Activated CD8-positive, alpha-beta T cell treated with anti-CD3 and anti-CD28 coated beads for 36 hours (primary cell): ENCODE results near the gene SLC12A1. TPM values are rescaled to one million over a fixed set of nuclear protein-coding genes. Genes with fewer than 3 reads are reported as not detected.
"Not testable (repeated sequence)": the region's sequence is repeated elsewhere in the genome, so short reads cannot be mapped to it uniquely, and the experiment has no call there.

Source experiments
- ATAC-seq: fragments of 200-7000 bp; cut with Tn5 transposase; one replicate; pipeline ENCODE4 v1.10.0; 2021; ENCODE audit warnings: mild to moderate bottlenecking, moderate library complexity
- CTCF ChIA-PET: fragments of 350-600 bp; sonication (Branson Sonifier 250); formaldehyde crosslinking; loops from one replicate; lab custom pipeline; 2021; ENCODE audit warnings: antibody characterized with exemption; lab: Charles Lee
- POLR2A ChIA-PET: fragments of 350-600 bp; sonication (Branson Sonifier 250); formaldehyde crosslinking; loops from one replicate; lab custom pipeline; 2021; ENCODE audit warnings: antibody characterized with exemption; lab: Charles Lee
- DNase-seq: peaks from one replicate; pipeline ENCODE4 v3.0.0-alpha.2; 2020
- H3K27ac Mint-ChIP-seq: one replicate; pipeline ENCODE4 v1.8.0; 2021; ENCODE audit warnings: mild to moderate bottlenecking, mixed read lengths
- H3K27me3 Mint-ChIP-seq: one replicate; pipeline ENCODE4 v1.8.0; 2021; ENCODE audit warnings: mixed read lengths
- H3K36me3 Mint-ChIP-seq: one replicate; pipeline ENCODE4 v1.8.0; 2021; ENCODE audit warnings: low read depth, mixed read lengths
- H3K4me1 Mint-ChIP-seq: one replicate; pipeline ENCODE4 v1.8.0; 2021; ENCODE audit warnings: low read depth, mixed read lengths
- H3K4me3 Mint-ChIP-seq: one replicate; pipeline ENCODE4 v1.8.0; 2021; ENCODE audit warnings: mild to moderate bottlenecking, moderate library complexity, mixed read lengths
- H3K9me3 Mint-ChIP-seq: one replicate; pipeline ENCODE4 v1.8.0; 2021; ENCODE audit warnings: mixed read lengths
- intact Hi-C: fragments of 100-400 bp; cut with micrococcal nuclease; formaldehyde crosslinking; loops from one replicate; pipeline ENCODE4 v1.10.0; 2022
- total RNA-seq, 2 experiments: library from RNA; stranded (reverse); gene quantifications; one replicate each; pipeline ENCODE4 v1.2.3, GENCODE V29; 2021
- TF ChIP-seq, protein P1 (sequence below): fragments of 200-600 bp; IDR thresholded peaks from one replicate; pipeline ENCODE4 v1.8.0; 2022; ENCODE audit warnings: antibody characterized with exemption, mild to moderate bottlenecking

The SLC12A1 gene
- total RNA-seq, 2 experiments from 2014 or later: not detected

GRCh38 chr15:48317221-48317620 is 111.1 kb downstream of the SLC12A1 start:
- Mint-ChIP-seq H3K27ac (no peak overlapping the region), H3K9me3 (no peaks in the 10 kb centered on the region), H3K4me3 (no peak overlapping the region), H3K27me3 (peaks cover 1% of the 10 kb centered on the region), H3K4me1 (no peaks in the 10 kb centered on the region), H3K36me3 (no peaks in the 10 kb centered on the region)
- TF ChIP-seq, protein P1, sequence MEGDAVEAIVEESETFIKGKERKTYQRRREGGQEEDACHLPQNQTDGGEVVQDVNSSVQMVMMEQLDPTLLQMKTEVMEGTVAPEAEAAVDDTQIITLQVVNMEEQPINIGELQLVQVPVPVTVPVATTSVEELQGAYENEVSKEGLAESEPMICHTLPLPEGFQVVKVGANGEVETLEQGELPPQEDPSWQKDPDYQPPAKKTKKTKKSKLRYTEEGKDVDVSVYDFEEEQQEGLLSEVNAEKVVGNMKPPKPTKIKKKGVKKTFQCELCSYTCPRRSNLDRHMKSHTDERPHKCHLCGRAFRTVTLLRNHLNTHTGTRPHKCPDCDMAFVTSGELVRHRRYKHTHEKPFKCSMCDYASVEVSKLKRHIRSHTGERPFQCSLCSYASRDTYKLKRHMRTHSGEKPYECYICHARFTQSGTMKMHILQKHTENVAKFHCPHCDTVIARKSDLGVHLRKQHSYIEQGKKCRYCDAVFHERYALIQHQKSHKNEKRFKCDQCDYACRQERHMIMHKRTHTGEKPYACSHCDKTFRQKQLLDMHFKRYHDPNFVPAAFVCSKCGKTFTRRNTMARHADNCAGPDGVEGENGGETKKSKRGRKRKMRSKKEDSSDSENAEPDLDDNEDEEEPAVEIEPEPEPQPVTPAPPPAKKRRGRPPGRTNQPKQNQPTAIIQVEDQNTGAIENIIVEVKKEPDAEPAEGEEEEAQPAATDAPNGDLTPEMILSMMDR: no peak
- intact Hi-C loops: no loop called here
- DNase-seq: no peak
- ChIA-PET CTCF (interaction anchor here (1.4 kb wide), 1 partner anchor 35 kb away, joined by 3 read pairs; no protein-coding TSS in a partner anchor), POLR2A (interaction anchor here (1.2 kb wide), 1 partner anchor 15 kb away, joined by 3 read pairs; no protein-coding TSS in a partner anchor)
- ATAC-seq: no peak

- CTCF ChIA-PET: interaction anchor here (1.4 kb wide), 1 partner anchor 34 kb away, joined by 3 read pairs; no protein-coding TSS in a partner anchor
- TF ChIP-seq, protein P1: no peak
- H3K4me1 Mint-ChIP-seq: no peaks in the 10 kb centered on the region
- no peak overlapping the region for H3K4me3 Mint-ChIP-seq
- POLR2A ChIA-PET: interaction anchor here (1.2 kb wide), 1 partner anchor 15 kb away, joined by 3 read pairs; no protein-coding TSS in a partner anchor
- no peaks in the 10 kb centered on the region for H3K9me3 Mint-ChIP-seq
- ATAC-seq (no peak), DNase-seq (no peak)
- intact Hi-C loops: no loop called here
- H3K27ac Mint-ChIP-seq: no peak overlapping the region
- H3K27me3 Mint-ChIP-seq: peaks cover 1% of the 10 kb centered on the region
- no peaks in the 10 kb centered on the region for H3K36me3 Mint-ChIP-seq
Measured at GRCh38 chr15:48318131-48318530, 112.0 kb downstream of the SLC12A1 start.

GRCh38 chr15:48323294-48323693 is 117.2 kb downstream of the SLC12A1 start:
- H3K4me1 Mint-ChIP-seq: peaks cover 3% of the 10 kb centered on the region
- TF ChIP-seq, protein P1: no peak
- no peaks in the 10 kb centered on the region for H3K9me3 Mint-ChIP-seq
- POLR2A ChIA-PET: no interaction called here
- H3K4me3 Mint-ChIP-seq: no peak overlapping the region
- DNase-seq (no peak), ATAC-seq (no peak)
- peaks cover 6% of the 10 kb centered on the region for H3K36me3 Mint-ChIP-seq
- intact Hi-C loops: no loop called here
- H3K27ac Mint-ChIP-seq: no peak overlapping the region
- no peaks in the 10 kb centered on the region for H3K27me3 Mint-ChIP-seq
- CTCF ChIA-PET: interaction anchor here (1.0 kb wide), 1 partner anchor 29 kb away, joined by 3 read pairs; no protein-coding TSS in a partner anchor

DNA sequence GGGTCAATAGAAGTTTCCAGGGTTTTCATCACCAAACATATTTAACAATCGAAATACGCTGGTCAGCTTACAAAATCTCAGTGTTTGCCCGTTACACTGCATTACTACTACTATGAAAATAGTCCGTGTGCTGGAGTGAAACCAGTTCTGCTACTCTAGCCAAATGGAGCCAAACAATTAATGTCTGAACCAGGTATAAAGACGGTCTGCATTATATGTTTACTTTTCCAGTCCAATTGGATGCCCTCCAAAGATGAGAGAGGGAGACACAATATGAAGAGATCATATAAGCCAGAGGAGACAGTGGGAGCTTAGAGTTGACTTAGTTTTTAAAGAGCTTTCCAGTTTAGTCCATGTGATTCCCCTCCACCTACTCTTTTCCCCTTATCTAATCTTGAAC is 118.8 kb downstream of the SLC12A1 start:
- Mint-ChIP-seq H3K27ac (no peak overlapping the region), H3K4me3 (no peak overlapping the region), H3K9me3 (no peaks in the 10 kb centered on the region), H3K36me3 (peaks cover 13% of the 10 kb centered on the region), H3K4me1 (peaks cover 6% of the 10 kb centered on the region), H3K27me3 (no peaks in the 10 kb centered on the region)
- ATAC-seq: no peak
- ChIA-PET POLR2A (no interaction called here), CTCF (no interaction called here)
- intact Hi-C loops: no loop called here
- TF ChIP-seq, protein P1: no peak
- DNase-seq: no peak

DNA sequence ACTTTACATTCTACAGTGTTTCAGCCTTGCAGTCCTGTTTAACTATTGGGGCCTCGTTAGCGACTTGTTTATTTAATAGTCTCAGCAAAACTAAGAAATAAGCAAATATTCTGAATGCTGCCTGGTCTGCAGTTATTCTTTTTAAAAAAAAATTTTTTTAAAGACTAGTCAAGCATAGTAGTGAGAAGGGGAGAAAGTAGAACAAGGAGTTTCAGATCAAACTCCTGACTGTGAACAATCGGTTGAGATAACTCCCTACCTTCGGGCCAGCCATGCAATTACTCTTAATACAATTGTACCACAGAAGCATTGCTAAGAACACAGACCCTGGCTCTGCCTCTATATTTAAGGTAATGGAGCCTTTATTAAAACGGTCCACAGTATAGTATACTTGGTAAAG is 119.3 kb downstream of the SLC12A1 start:
- Mint-ChIP-seq H3K4me3 (no peak overlapping the region), H3K4me1 (peaks cover 11% of the 10 kb centered on the region), H3K36me3 (peaks cover 18% of the 10 kb centered on the region), H3K27ac (no peak overlapping the region), H3K9me3 (no peaks in the 10 kb centered on the region), H3K27me3 (no peaks in the 10 kb centered on the region)
- TF ChIP-seq, protein P1: no peak
- POLR2A ChIA-PET: no interaction called here
- ATAC-seq (no peak), DNase-seq (no peak)
- CTCF ChIA-PET: no interaction called here
- intact Hi-C loops: no loop called here

- ATAC-seq, H3K27me3 Mint-ChIP-seq, H3K4me3 Mint-ChIP-seq, intact Hi-C loops, H3K27ac Mint-ChIP-seq, POLR2A ChIA-PET, H3K9me3 Mint-ChIP-seq, DNase-seq: not testable (repeated sequence)
- H3K4me1 Mint-ChIP-seq: peaks cover 11% of the 10 kb centered on the region
- CTCF ChIA-PET: interaction anchor here (0.8 kb wide), 1 partner anchor 26 kb away, joined by 3 read pairs; no protein-coding TSS in a partner anchor
- peaks cover 18% of the 10 kb centered on the region for H3K36me3 Mint-ChIP-seq
Measured at GRCh38 chr15:48326180-48326579, 120.1 kb downstream of the SLC12A1 start.
